ENCODE data around the gene NAB1.
A peak's percentile ranks its signal among the peaks of the same experiment; 100 is the strongest.

Gene NAB1, protein sequence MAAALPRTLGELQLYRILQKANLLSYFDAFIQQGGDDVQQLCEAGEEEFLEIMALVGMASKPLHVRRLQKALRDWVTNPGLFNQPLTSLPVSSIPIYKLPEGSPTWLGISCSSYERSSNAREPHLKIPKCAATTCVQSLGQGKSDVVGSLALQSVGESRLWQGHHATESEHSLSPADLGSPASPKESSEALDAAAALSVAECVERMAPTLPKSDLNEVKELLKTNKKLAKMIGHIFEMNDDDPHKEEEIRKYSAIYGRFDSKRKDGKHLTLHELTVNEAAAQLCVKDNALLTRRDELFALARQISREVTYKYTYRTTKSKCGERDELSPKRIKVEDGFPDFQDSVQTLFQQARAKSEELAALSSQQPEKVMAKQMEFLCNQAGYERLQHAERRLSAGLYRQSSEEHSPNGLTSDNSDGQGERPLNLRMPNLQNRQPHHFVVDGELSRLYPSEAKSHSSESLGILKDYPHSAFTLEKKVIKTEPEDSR

DNA sequence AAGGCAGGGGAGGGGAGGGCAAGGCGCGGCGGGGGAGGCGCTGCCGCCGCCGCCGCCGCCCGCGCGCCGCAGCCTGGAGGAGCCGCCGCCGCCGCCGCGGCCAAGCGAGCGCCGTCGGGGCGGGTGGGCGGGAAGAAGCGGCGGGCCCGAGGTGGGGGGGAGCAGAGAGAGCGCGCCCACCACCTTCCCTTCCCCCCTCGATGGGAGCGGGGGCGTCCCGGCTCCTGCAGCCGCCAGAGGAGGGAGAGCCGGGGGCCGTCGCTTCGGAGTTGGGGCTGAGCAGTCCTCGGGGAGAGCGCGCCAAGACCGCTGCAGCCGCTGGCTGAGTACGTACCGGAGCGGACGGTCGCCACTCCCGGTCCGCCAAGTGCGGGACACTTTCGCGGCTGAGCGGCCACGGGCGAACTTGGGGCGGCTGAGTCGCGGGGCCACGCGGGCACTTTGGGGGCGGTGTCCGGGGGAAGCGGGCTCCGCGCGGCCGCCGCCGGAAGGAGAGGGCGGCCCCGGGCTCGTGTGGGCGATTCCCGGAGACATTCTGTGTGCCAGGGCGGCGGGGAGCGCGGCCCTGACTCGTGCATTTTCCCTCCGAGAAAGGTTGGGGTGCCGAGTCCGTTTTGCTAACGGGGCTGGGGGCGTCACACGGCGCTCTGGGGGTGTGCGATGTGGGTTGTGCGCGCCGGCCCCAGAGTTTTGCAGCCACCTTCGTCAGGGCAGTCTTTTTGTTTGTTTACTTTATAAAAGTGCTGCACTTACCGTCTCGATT, at the start of gene NAB1:
TSS of gene NAB1 (plus strand) at position 49 of the 763 bp plus-strand sequence. CDS start 10,094 bp downstream, outside the sequence.
- Histone ChIP-seq H3K4me3 (ENCODE audit: low read depth in 1 of 2, low read length in 1 of 2) (peak within 1 kb of the TSS; percentile 85 to 89), H3K27me3 (no peaks in the 10 kb centered on the region), H3K9me3 (no peaks in the 10 kb centered on the region), H3K36me3 (no peaks in the 10 kb centered on the region), H3K27ac (peak within 1 kb of the TSS; percentile 97), H3K4me1 (ENCODE audit: control insufficient read depth in 1 of 2, insufficient read depth in 1 of 2, low read depth in 1 of 2, low read length in 1 of 2) (peaks cover 19 to 20% of the 10 kb centered on the region in 2 experiments)
- TF ChIP-seq, protein P1, sequence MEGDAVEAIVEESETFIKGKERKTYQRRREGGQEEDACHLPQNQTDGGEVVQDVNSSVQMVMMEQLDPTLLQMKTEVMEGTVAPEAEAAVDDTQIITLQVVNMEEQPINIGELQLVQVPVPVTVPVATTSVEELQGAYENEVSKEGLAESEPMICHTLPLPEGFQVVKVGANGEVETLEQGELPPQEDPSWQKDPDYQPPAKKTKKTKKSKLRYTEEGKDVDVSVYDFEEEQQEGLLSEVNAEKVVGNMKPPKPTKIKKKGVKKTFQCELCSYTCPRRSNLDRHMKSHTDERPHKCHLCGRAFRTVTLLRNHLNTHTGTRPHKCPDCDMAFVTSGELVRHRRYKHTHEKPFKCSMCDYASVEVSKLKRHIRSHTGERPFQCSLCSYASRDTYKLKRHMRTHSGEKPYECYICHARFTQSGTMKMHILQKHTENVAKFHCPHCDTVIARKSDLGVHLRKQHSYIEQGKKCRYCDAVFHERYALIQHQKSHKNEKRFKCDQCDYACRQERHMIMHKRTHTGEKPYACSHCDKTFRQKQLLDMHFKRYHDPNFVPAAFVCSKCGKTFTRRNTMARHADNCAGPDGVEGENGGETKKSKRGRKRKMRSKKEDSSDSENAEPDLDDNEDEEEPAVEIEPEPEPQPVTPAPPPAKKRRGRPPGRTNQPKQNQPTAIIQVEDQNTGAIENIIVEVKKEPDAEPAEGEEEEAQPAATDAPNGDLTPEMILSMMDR (IDR thresholded peaks at IDR 0.05), result no peak

DNA sequence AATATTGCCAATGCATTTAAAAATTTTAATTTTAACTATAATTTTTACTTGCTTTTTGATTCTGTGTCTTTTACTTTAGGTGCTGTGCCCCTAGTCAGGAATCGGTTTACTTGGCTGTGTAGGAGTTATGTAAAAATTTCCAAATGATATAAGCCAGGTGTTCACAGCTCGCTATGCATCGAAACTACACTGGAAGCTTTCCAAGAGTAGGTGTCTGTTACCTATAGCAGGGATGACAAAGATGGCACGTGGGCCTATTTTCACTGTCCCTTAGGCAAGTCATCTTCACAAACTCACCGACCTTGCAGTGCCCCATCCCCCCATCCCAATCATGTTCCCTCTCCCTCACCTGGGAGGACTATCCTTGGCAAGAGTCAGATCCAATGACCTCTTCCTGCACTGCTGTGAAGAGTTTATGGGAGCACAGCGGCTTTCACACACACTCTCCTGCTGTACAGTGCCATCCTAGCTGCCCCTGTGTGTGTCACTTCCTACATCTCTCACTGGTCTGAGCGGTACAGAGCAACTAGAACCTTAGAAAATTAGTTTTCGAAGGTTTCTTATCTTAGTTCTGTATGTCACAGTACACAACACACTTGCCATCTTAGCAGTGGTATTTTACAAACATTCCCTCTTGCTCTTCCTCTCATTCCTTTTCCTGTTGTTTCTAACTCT, 49.2 kb upstream of the NAB1 start:
- Histone ChIP-seq H3K27ac (no peak overlapping the region), H3K36me3 (no peaks in the 10 kb centered on the region), H3K27me3 (no peaks in the 10 kb centered on the region), H3K4me3 (ENCODE audit: low read depth in 1 of 2, low read length in 1 of 2) (no peak overlapping the region), H3K4me1 (ENCODE audit: control insufficient read depth in 1 of 2, insufficient read depth in 1 of 2, low read depth in 1 of 2, low read length in 1 of 2) (no peaks in the 10 kb centered on the region), H3K9me3 (no peaks in the 10 kb centered on the region)
- TF ChIP-seq, protein P1 (IDR thresholded peaks at IDR 0.05), result no peak

DNA sequence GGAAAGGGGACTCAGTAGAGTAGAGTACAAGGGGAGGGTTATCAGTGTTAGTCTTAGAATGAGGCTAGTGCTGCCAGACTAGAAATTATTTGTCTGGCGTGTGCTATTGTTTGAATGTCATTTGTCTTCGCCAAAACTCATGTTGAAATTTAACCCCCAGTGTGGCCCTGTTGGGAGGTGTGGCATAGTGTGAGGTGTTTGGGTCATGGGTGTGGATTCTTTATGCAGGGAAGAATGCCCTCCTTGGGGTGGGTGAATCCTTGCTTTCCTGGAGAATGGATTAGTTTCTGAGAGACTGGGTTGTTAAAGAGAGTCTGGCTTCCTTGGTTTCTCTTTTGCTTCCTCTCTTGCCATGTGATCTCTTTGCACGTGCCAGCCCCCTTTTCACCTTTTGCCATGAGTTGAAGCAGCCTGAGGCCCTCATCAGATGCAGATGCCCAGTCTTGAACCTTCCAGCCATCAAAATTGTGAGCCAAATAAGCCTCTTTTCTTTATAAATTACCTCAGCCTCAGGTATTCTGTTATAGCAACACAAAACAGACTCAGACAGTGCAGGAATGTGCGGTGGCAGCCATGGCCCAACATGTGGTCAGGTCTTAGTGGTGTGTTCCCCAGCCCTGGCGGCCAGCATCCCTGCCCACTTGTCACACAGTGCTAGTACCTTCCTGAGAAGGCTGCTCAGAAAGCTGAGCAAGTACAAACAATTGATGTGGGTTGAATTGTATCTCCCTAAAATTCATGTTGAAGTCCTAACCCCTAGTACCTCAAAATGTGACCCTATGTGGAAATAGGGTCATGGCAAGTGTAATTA, 48.4 kb upstream of the NAB1 start:
- H3K9me3 ChIP-seq, result no peaks in the 10 kb centered on the region
- no peaks in the 10 kb centered on the region for H3K4me1 ChIP-seq (ENCODE audit: control insufficient read depth in 1 of 2, insufficient read depth in 1 of 2, low read depth in 1 of 2, low read length in 1 of 2)
- no peaks in the 10 kb centered on the region for H3K27me3 ChIP-seq
- H3K27ac ChIP-seq, result no peak overlapping the region
- TF ChIP-seq, protein P1 (IDR thresholded peaks at IDR 0.05), result no peak
- no peaks in the 10 kb centered on the region for H3K36me3 ChIP-seq
- H3K4me3 ChIP-seq (ENCODE audit: low read depth in 1 of 2, low read length in 1 of 2), result no peak overlapping the region

DNA sequence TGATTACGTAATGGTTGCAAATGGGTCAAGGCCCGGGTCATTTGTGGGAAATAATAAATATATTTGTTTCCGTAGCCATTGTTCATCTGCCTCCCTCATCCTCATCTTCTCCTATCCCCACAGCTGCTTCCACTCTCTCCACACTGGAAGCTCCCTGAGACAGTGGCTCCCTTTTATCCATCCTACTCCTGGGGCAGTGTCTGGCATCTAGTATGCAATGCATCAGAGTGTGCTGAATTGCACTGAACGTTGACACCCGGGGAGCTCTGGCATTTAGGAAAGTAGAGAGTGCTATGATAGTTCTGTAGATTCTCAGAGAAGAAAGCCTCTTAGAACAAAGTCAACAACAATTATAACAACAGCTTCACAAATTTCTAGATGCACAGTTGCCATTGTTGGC, 45.5 kb upstream of the NAB1 start:
- no peaks in the 10 kb centered on the region for H3K36me3 ChIP-seq
- TF ChIP-seq, protein P1 (IDR thresholded peaks at IDR 0.05), result no peak
- no peaks in the 10 kb centered on the region for H3K9me3 ChIP-seq
- H3K4me1 ChIP-seq (ENCODE audit: control insufficient read depth in 1 of 2, insufficient read depth in 1 of 2, low read depth in 1 of 2, low read length in 1 of 2), result peaks cover 3% of the 10 kb centered on the region in 2 experiments
- H3K4me3 ChIP-seq (ENCODE audit: low read depth in 1 of 2, low read length in 1 of 2), result no peak overlapping the region
- no peaks in the 10 kb centered on the region for H3K27me3 ChIP-seq
- no peak overlapping the region for H3K27ac ChIP-seq
